ENCODE results near the gene MAPK1.
A peak's percentile ranks its signal among the peaks of the same experiment; 100 is the strongest.
"Not testable (repeated sequence)": the region's sequence is repeated elsewhere in the genome, so short reads cannot be mapped to it uniquely, and the experiment has no call there.

The MAPK1 gene

GRCh38 chr22:21728270-21728669 is 139.2 kb downstream of the MAPK1 start:
- H3K4ac ChIP-seq (ENCODE audit: low read depth, low read length): no peak overlapping the region
- no CpG with 5 or more reads among the region's 12 CpGs for WGBS (ENCODE audit: extremely low coverage, insufficient coverage, low lambda C conversion rate)
- no peak overlapping the region for H4K8ac ChIP-seq (ENCODE audit: low read depth, low read length)
- DNase-seq: no peak
- no peaks in the 10 kb centered on the region for H3K79me2 ChIP-seq (ENCODE audit: control insufficient read depth, insufficient read depth, low read length)
- H3K56ac ChIP-seq (ENCODE audit: low read length): no peak overlapping the region
- no peak overlapping the region for H2AK5ac ChIP-seq (ENCODE audit: low read length)
- no peak overlapping the region for H3K4me3 ChIP-seq (ENCODE audit: low read length)
- H2BK120ac ChIP-seq (ENCODE audit: low read depth, low read length): no peak overlapping the region
- H3K4me2 ChIP-seq (ENCODE audit: low read length): no peak overlapping the region
- no peak overlapping the region for H4K5ac ChIP-seq (ENCODE audit: low read length)
- no peaks in the 10 kb centered on the region for H3K27me3 ChIP-seq (ENCODE audit: insufficient read depth, low read length, poor library complexity)
- no peak overlapping the region for H3K23ac ChIP-seq (ENCODE audit: low read length)
- no peak overlapping the region for H3K27ac ChIP-seq (ENCODE audit: low read depth, low read length)
- H3K4me1 ChIP-seq (ENCODE audit: control insufficient read depth, low read depth, low read length): no peaks in the 10 kb centered on the region
- no peak overlapping the region for H3K9ac ChIP-seq (ENCODE audit: low read length)
- H2BK5ac ChIP-seq (ENCODE audit: low read length): no peak overlapping the region
- H2BK15ac ChIP-seq (replicated peaks; ENCODE audit: low read depth): no peak overlapping the region
- no peaks in the 10 kb centered on the region for H3K36me3 ChIP-seq (ENCODE audit: control insufficient read depth, insufficient read depth, low read length)
- H3K18ac ChIP-seq (ENCODE audit: low read length): no peak overlapping the region
- no peaks in the 10 kb centered on the region for H3K79me1 ChIP-seq (ENCODE audit: low read length)

GRCh38 chr22:21727768-21728167 is 139.7 kb downstream of the MAPK1 start:
- H3K4me2 ChIP-seq (ENCODE audit: low read length): no peak overlapping the region
- no peak for DNase-seq
- WGBS (ENCODE audit: extremely low coverage, insufficient coverage, low lambda C conversion rate): no CpG with 5 or more reads among the region's 10 CpGs
- no peaks in the 10 kb centered on the region for H3K36me3 ChIP-seq (ENCODE audit: control insufficient read depth, insufficient read depth, low read length)
- no peak overlapping the region for H3K18ac ChIP-seq (ENCODE audit: low read length)
- no peak overlapping the region for H3K56ac ChIP-seq (ENCODE audit: low read length)
- H3K27ac ChIP-seq (ENCODE audit: low read depth, low read length): no peak overlapping the region
- H3K4me1 ChIP-seq (ENCODE audit: control insufficient read depth, low read depth, low read length): no peaks in the 10 kb centered on the region
- no peak overlapping the region for H3K4me3 ChIP-seq (ENCODE audit: low read length)
- H4K5ac ChIP-seq (ENCODE audit: low read length): no peak overlapping the region
- H3K27me3 ChIP-seq (ENCODE audit: insufficient read depth, low read length, poor library complexity): no peaks in the 10 kb centered on the region
- no peak overlapping the region for H2AK5ac ChIP-seq (ENCODE audit: low read length)
- H3K79me2 ChIP-seq (ENCODE audit: control insufficient read depth, insufficient read depth, low read length): no peaks in the 10 kb centered on the region
- H4K8ac ChIP-seq (ENCODE audit: low read depth, low read length): no peak overlapping the region
- no peak overlapping the region for H3K4ac ChIP-seq (ENCODE audit: low read depth, low read length)
- no peak overlapping the region for H3K9ac ChIP-seq (ENCODE audit: low read length)
- H2BK120ac ChIP-seq (ENCODE audit: low read depth, low read length): no peak overlapping the region
- H3K23ac ChIP-seq (ENCODE audit: low read length): no peak overlapping the region
- H2BK5ac ChIP-seq (ENCODE audit: low read length): no peak overlapping the region
- H2BK15ac ChIP-seq (replicated peaks; ENCODE audit: low read depth): no peak overlapping the region
- no peaks in the 10 kb centered on the region for H3K79me1 ChIP-seq (ENCODE audit: low read length)

GRCh38 chr22:21727159-21727558 is 140.3 kb downstream of the MAPK1 start:
- Histone ChIP-seq H3K4me3 (ENCODE audit: low read length) (no peak overlapping the region), H3K79me2 (ENCODE audit: control insufficient read depth, insufficient read depth, low read length) (no peaks in the 10 kb centered on the region)
- no CpG with 5 or more reads among the region's 4 CpGs for WGBS (ENCODE audit: extremely low coverage, insufficient coverage, low lambda C conversion rate)

GRCh38 chr22:21726650-21727049 is 140.8 kb downstream of the MAPK1 start:
- Histone ChIP-seq H3K23ac (ENCODE audit: low read length) (no peak overlapping the region), H3K27me3 (ENCODE audit: insufficient read depth, low read length, poor library complexity) (no peaks in the 10 kb centered on the region), H3K79me2 (ENCODE audit: control insufficient read depth, insufficient read depth, low read length) (no peaks in the 10 kb centered on the region), H2AK5ac (ENCODE audit: low read length) (no peak overlapping the region), H3K36me3 (ENCODE audit: control insufficient read depth, insufficient read depth, low read length) (no peaks in the 10 kb centered on the region), H4K8ac (ENCODE audit: low read depth, low read length) (no peak overlapping the region), H3K9ac (ENCODE audit: low read length) (no peak overlapping the region), H4K5ac (ENCODE audit: low read length) (no peak overlapping the region), H2BK5ac (ENCODE audit: low read length) (no peak overlapping the region), H3K4ac (ENCODE audit: low read depth, low read length) (no peak overlapping the region), H3K27ac (ENCODE audit: low read depth, low read length) (no peak overlapping the region), H3K79me1 (ENCODE audit: low read length) (no peaks in the 10 kb centered on the region), H3K4me1 (ENCODE audit: control insufficient read depth, low read depth, low read length) (no peaks in the 10 kb centered on the region), H2BK120ac (ENCODE audit: low read depth, low read length) (no peak overlapping the region), H3K56ac (ENCODE audit: low read length) (no peak overlapping the region), H3K18ac (ENCODE audit: low read length) (no peak overlapping the region), H2BK15ac (replicated peaks; ENCODE audit: low read depth) (no peak overlapping the region), H3K4me2 (ENCODE audit: low read length) (no peak overlapping the region), H3K4me3 (ENCODE audit: low read length) (no peak overlapping the region)
- no CpG with 5 or more reads among the region's 5 CpGs for WGBS (ENCODE audit: extremely low coverage, insufficient coverage, low lambda C conversion rate)
- DNase-seq: peak; percentile 90

More at GRCh38 chr22:21727159-21727558, 140.3 kb downstream of the MAPK1 start:
- Histone ChIP-seq H3K56ac (ENCODE audit: low read length) (no peak overlapping the region), H3K4me2 (ENCODE audit: low read length) (no peak overlapping the region), H2BK120ac (ENCODE audit: low read depth, low read length) (no peak overlapping the region), H4K8ac (ENCODE audit: low read depth, low read length) (no peak overlapping the region), H3K79me1 (ENCODE audit: low read length) (no peaks in the 10 kb centered on the region), H3K18ac (ENCODE audit: low read length) (no peak overlapping the region), H2BK5ac (ENCODE audit: low read length) (no peak overlapping the region), H4K5ac (ENCODE audit: low read length) (no peak overlapping the region), H3K4me1 (ENCODE audit: control insufficient read depth, low read depth, low read length) (no peaks in the 10 kb centered on the region), H3K27me3 (ENCODE audit: insufficient read depth, low read length, poor library complexity) (no peaks in the 10 kb centered on the region), H3K23ac (ENCODE audit: low read length) (no peak overlapping the region), H3K9ac (ENCODE audit: low read length) (no peak overlapping the region), H3K36me3 (ENCODE audit: control insufficient read depth, insufficient read depth, low read length) (no peaks in the 10 kb centered on the region), H2BK15ac (replicated peaks; ENCODE audit: low read depth) (no peak overlapping the region), H3K27ac (ENCODE audit: low read depth, low read length) (no peak overlapping the region), H3K4ac (ENCODE audit: low read depth, low read length) (no peak overlapping the region), H2AK5ac (ENCODE audit: low read length) (no peak overlapping the region)
- no peak for DNase-seq

GRCh38 chr22:21725956-21726649 is 141.3 kb downstream of the MAPK1 start:
- DNase-seq: peak; percentile 28

GRCh38 chr22:21724496-21724895 is 142.9 kb downstream of the MAPK1 start:
- WGBS (ENCODE audit: extremely low coverage, insufficient coverage, low lambda C conversion rate): no CpG with 5 or more reads among the region's 3 CpGs
- not testable (repeated sequence) for H4K5ac ChIP-seq (ENCODE audit: low read length); H2AK5ac ChIP-seq (ENCODE audit: low read length); H3K4me2 ChIP-seq (ENCODE audit: low read length); H3K56ac ChIP-seq (ENCODE audit: low read length); H4K8ac ChIP-seq (ENCODE audit: low read depth, low read length); H2BK5ac ChIP-seq (ENCODE audit: low read length); H3K79me2 ChIP-seq (ENCODE audit: control insufficient read depth, insufficient read depth, low read length); H3K27me3 ChIP-seq (ENCODE audit: insufficient read depth, low read length, poor library complexity); H3K79me1 ChIP-seq (ENCODE audit: low read length); H3K36me3 ChIP-seq (ENCODE audit: control insufficient read depth, insufficient read depth, low read length); DNase-seq; H3K4me1 ChIP-seq (ENCODE audit: control insufficient read depth, low read depth, low read length); H2BK15ac ChIP-seq (replicated peaks; ENCODE audit: low read depth); H3K23ac ChIP-seq (ENCODE audit: low read length); H3K9ac ChIP-seq (ENCODE audit: low read length); H3K4ac ChIP-seq (ENCODE audit: low read depth, low read length); H3K27ac ChIP-seq (ENCODE audit: low read depth, low read length); H2BK120ac ChIP-seq (ENCODE audit: low read depth, low read length); H3K18ac ChIP-seq (ENCODE audit: low read length); H3K4me3 ChIP-seq (ENCODE audit: low read length)

More at GRCh38 chr22:21725956-21726649, 141.3 kb downstream of the MAPK1 start:
- Histone ChIP-seq H2BK120ac (ENCODE audit: low read depth, low read length) (no peak overlapping the region), H3K4ac (ENCODE audit: low read depth, low read length) (no peak overlapping the region), H4K5ac (ENCODE audit: low read length) (no peak overlapping the region), H2AK5ac (ENCODE audit: low read length) (no peak overlapping the region), H2BK15ac (replicated peaks; ENCODE audit: low read depth) (no peak overlapping the region), H3K36me3 (ENCODE audit: control insufficient read depth, insufficient read depth, low read length) (no peaks in the 10 kb centered on the region), H3K27ac (ENCODE audit: low read depth, low read length) (no peak overlapping the region), H3K23ac (ENCODE audit: low read length) (no peak overlapping the region), H3K27me3 (ENCODE audit: insufficient read depth, low read length, poor library complexity) (no peaks in the 10 kb centered on the region), H3K4me3 (ENCODE audit: low read length) (no peak overlapping the region), H3K9ac (ENCODE audit: low read length) (no peak overlapping the region), H3K56ac (ENCODE audit: low read length) (no peak overlapping the region), H3K79me2 (ENCODE audit: control insufficient read depth, insufficient read depth, low read length) (no peaks in the 10 kb centered on the region), H3K4me2 (ENCODE audit: low read length) (no peak overlapping the region), H4K8ac (ENCODE audit: low read depth, low read length) (no peak overlapping the region), H2BK5ac (ENCODE audit: low read length) (no peak overlapping the region), H3K79me1 (ENCODE audit: low read length) (no peaks in the 10 kb centered on the region), H3K18ac (ENCODE audit: low read length) (no peak overlapping the region), H3K4me1 (ENCODE audit: control insufficient read depth, low read depth, low read length) (no peaks in the 10 kb centered on the region)
- no CpG with 5 or more reads among the region's 19 CpGs for WGBS (ENCODE audit: extremely low coverage, insufficient coverage, low lambda C conversion rate)

Measured in mesendoderm (in vitro differentiated cells).